Tibial nerve (tissue), 4 donors: ENCODE measurements around the gene KLHL40. TPM values are rescaled to one million over a fixed set of nuclear protein-coding genes. Genes with fewer than 3 reads are reported as not detected.

Experiments used
- DNase-seq, 2 donors: peaks; one replicate each; pipeline ENCODE4 v3.0.0-alpha.2; 2019; ENCODE audit warnings: low spot score in 2 of 2
- H3K27ac ChIP-seq, 4 donors: fragments of 200-600 bp; sonication (generic) in 3 of 4; one replicate each; pipeline ENCODE4 v1.5.1; 2017 to 2019; ENCODE audit warnings: mild to moderate bottlenecking in 1 of 4
- H3K27me3 ChIP-seq, 2 donors: fragments of 200-600 bp; sonication (generic) in 1 of 2; one replicate each; pipeline versions ENCODE4 v1.5.1 to v1.6.0; 2017 to 2019
- H3K36me3 ChIP-seq, 3 donors: fragments of 200-600 bp; sonication (generic); one replicate each; pipeline ENCODE4 v1.5.1; 2018 to 2019
- H3K4me1 ChIP-seq, 4 donors: fragments of 200-600 bp; sonication (generic) in 3 of 4; one replicate each; pipeline ENCODE4 v1.5.1; 2017 to 2019
- H3K4me3 ChIP-seq, 4 donors: fragments of 200-600 bp; sonication (generic) in 3 of 4; one replicate each; pipeline ENCODE4 v1.5.1; 2017 to 2019; ENCODE audit warnings: mild to moderate bottlenecking in 1 of 4, moderate library complexity in 1 of 4
- H3K9me3 ChIP-seq, 4 donors: fragments of 200-600 bp; sonication (generic) in 3 of 4; one replicate each; pipeline ENCODE4 v1.5.1; 2017 to 2019
- EP300 ChIP-seq, 2 donors: sonication (generic); formaldehyde crosslinking; IDR thresholded peaks; one replicate each; pipeline ENCODE4 v1.6.1; 2017; ENCODE audit warnings: antibody characterized with exemption in 2 of 2, mild to moderate bottlenecking in 1 of 2
- POLR2A ChIP-seq, 2 donors: fragments of 450-650 bp; IDR thresholded peaks; one replicate each; pipeline ENCODE4 v1.6.1; 2017; ENCODE audit warnings: antibody characterized with exemption in 2 of 2, mild to moderate bottlenecking in 2 of 2, moderate library complexity in 2 of 2
- WGBS, 2 donors: methylation state at CpG; one replicate each; pipeline ENCODE4 v1.1.5; 2018; 5-methylcytosine and 5-hydroxymethylcytosine counted together
- total RNA-seq, 4 donors: library from RNA; depleted of rRNA; stranded (reverse); fragments of >200 nt; gene quantifications; one replicate each; pipeline ENCODE4 v1.1.0, GENCODE V29; 2016
- TF ChIP-seq, protein P1 (sequence below), 5 experiments: fragments of 200-600 bp in 3 of 5; fragments of 450-650 bp in 2 of 5; sonication (generic) in 3 of 5; IDR thresholded peaks; one replicate each; pipeline ENCODE4 v1.5.1; 2016 to 2019; ENCODE audit warnings: antibody characterized with exemption in 5 of 5, mild to moderate bottlenecking in 3 of 5, moderate library complexity in 2 of 5

KLHL40 gene
- total RNA-seq, 4 donors from 2014 or later = 0.42 TPM; not detected in 3

DNA sequence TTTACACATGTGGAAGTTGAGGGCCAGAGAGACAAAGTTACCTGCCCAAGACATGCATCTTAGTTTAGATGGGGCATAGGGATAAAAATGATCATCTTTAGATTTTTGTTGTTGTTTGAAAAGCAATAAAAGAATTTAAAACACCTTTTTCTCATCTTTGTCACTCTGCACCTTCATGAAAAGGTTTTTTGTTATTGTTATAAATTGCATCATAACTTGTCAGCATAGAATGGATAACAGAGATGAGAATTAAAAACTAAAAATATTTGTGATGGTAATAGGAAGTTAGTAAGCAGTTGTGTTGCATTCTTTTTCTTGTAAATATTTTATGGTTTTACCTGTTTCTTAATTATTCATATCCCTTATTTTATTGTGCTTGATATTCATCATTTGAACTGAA lies 45.2 kb upstream of the KLHL40 start:
- TF ChIP-seq, protein P1, sequence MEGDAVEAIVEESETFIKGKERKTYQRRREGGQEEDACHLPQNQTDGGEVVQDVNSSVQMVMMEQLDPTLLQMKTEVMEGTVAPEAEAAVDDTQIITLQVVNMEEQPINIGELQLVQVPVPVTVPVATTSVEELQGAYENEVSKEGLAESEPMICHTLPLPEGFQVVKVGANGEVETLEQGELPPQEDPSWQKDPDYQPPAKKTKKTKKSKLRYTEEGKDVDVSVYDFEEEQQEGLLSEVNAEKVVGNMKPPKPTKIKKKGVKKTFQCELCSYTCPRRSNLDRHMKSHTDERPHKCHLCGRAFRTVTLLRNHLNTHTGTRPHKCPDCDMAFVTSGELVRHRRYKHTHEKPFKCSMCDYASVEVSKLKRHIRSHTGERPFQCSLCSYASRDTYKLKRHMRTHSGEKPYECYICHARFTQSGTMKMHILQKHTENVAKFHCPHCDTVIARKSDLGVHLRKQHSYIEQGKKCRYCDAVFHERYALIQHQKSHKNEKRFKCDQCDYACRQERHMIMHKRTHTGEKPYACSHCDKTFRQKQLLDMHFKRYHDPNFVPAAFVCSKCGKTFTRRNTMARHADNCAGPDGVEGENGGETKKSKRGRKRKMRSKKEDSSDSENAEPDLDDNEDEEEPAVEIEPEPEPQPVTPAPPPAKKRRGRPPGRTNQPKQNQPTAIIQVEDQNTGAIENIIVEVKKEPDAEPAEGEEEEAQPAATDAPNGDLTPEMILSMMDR (IDR thresholded peaks at IDR 0.05) = no peak
- TF ChIP-seq POLR2A (IDR thresholded peaks at IDR 0.05) (no peak), EP300 (IDR thresholded peaks at IDR 0.05) (no peak)
- Histone ChIP-seq H3K4me1 (peaks cover 0 to 11% (median 0%) of the 10 kb centered on the region in 4 donors), H3K27ac (no peak overlapping the region), H3K27me3 (no peaks in the 10 kb centered on the region), H3K4me3 (no peak overlapping the region), H3K36me3 (peaks cover 0 to 95% (median 27%) of the 10 kb centered on the region in 3 donors), H3K9me3 (no peaks in the 10 kb centered on the region)
- no peak for DNase-seq

DNA sequence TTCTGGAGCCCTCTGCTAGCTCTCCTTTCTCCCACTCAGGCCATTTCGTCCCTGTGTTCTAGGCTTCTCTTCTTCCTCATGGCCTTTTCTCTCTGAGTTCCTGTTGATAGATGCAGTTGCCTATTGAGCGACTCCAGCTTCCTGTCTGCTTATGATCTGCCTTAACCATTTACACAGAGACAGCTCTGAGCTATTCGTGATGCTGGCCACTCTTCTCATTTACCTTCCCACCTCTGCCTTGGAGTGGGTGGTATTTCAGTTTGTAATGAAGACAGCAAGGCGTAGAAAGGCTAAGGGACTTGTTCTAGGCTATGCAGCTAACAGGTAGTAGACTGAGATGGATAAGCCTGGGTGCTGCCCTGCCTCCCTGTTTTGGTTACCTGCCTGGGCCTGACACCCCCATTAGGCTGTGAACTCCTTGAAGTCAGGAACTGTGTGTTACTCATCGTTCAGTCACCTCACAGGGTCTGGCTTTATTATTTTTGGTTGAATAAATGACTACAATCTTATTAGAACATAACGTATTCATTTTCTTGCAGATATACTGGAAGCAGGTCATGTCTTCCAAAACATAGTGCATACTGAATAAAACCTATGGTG lies 44.5 kb upstream of the KLHL40 start:
- no peak overlapping the region for H3K27ac ChIP-seq
- H3K4me3 ChIP-seq = no peak overlapping the region
- 71 to 92% methylated on average over 6 of the region's 6 CpGs for WGBS, 2 donors
- TF ChIP-seq POLR2A (IDR thresholded peaks at IDR 0.05) (no peak), EP300 (IDR thresholded peaks at IDR 0.05) (no peak)
- TF ChIP-seq, protein P1 (IDR thresholded peaks at IDR 0.05) = no peak
- H3K36me3 ChIP-seq = peaks cover 0 to 95% (median 22%) of the 10 kb centered on the region in 3 donors
- no peak for DNase-seq
- H3K9me3 ChIP-seq = no peaks in the 10 kb centered on the region
- H3K27me3 ChIP-seq = no peaks in the 10 kb centered on the region
- peaks cover 0 to 11% (median 0%) of the 10 kb centered on the region in 4 donors for H3K4me1 ChIP-seq

DNA sequence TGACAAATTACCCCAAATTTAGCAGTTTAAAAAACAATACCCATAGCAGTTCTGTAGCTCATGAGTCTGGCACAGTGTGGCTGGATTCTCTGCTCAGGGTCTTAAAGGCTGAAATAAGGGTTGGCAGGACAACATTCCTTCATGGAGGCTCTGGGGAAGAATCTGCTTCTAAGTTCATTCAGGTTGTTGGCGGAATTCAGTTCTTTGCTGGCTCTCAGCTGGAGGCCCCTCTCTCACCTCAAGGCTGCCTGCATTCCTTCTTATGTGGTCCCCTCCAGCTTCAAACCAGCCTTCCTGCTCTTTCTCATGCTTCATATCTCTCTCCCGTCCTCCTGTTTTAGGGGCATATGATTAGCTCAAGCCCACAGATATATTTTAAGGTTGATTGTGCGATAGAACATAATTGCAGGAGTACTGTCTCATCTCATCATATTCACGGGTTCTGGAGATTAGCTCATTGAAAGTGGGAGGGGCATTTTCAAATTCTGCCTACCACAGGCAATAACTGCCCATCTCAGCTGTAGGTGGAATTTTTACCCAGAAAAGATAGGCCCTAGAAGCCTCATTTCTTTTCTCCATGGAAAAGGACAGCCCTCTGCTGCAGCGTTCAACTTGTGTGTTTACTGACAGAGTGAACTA lies 37.4 kb upstream of the KLHL40 start:
- Histone ChIP-seq H3K27me3 (no peaks in the 10 kb centered on the region), H3K4me1 (peaks cover 0 to 55% (median 21%) of the 10 kb centered on the region in 4 donors), H3K4me3 (no peak overlapping the region), H3K27ac (peak overlapping the region; percentile 0 to 96 (median 58)), H3K36me3 (peaks cover 0 to 60% (median 6%) of the 10 kb centered on the region in 3 donors), H3K9me3 (no peaks in the 10 kb centered on the region)
- TF ChIP-seq EP300 (IDR thresholded peaks at IDR 0.05) = no peak
- no peak for TF ChIP-seq POLR2A (IDR thresholded peaks at IDR 0.05)
- TF ChIP-seq, protein P1 (IDR thresholded peaks at IDR 0.05) = no peak
- WGBS, 2 donors = 68 to 76% methylated on average over 5 of the region's 5 CpGs
- DNase-seq = no peak

DNA sequence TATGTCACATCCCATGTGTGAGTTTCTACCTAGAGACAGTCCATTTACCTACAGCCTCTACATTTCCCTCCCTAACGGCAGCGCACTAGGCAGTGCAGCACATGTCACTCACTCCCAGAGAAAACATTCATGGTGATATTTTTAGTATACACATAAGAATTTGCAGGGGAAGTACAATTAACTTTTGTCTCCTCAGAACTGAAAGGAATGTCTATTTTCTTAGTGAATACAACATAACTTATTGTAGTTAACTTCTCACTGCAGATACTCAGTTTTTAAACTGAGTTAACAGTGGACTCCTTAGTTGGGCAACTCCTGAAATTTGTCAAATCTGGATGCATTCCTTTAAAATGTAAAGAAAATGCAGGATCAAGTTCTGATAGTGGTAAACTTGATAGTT lies 36.3 kb upstream of the KLHL40 start:
- WGBS, 2 donors = 38 to 43% methylated on average over 2 of the region's 2 CpGs
- Histone ChIP-seq H3K36me3 (peaks cover 0 to 49% (median 4%) of the 10 kb centered on the region in 3 donors), H3K4me1 (peaks cover 0 to 63% (median 26%) of the 10 kb centered on the region in 4 donors), H3K27ac (peak overlapping the region; percentile 20 to 96 (median 75)), H3K4me3 (no peak overlapping the region), H3K27me3 (no peaks in the 10 kb centered on the region), H3K9me3 (no peaks in the 10 kb centered on the region)
- TF ChIP-seq, protein P1 (IDR thresholded peaks at IDR 0.05) = no peak
- TF ChIP-seq EP300 (IDR thresholded peaks at IDR 0.05) = peak in 1 of 2 donors; percentile 21
- no peak for DNase-seq

DNA sequence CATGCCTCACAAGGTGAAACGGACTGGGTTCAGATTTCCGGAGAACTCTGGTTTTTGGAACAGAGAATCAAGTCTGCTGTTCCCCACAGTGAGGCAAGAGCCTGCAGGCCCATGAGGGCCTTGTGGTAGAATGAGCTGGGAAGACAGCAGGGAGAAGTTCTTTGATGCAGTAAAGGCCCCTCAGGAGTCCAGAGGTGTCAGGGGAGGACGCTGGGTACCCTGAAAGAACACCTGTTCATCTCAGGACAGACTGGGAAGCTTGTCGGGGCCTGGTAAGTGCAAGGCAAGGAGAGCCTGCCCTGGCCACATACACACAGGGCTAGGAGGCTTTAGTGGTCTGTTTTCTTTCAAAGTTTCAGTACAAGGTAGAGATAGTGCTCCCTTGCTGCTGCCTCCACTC lies 35.6 kb upstream of the KLHL40 start:
- Histone ChIP-seq H3K36me3 (peaks cover 0 to 42% (median 2%) of the 10 kb centered on the region in 3 donors), H3K9me3 (no peaks in the 10 kb centered on the region), H3K4me3 (no peak overlapping the region), H3K27ac (peak overlapping the region; percentile 39 to 96 (median 75)), H3K4me1 (peaks cover 0 to 64% (median 26%) of the 10 kb centered on the region in 4 donors), H3K27me3 (no peaks in the 10 kb centered on the region)
- 81 to 84% methylated on average over 4 of the region's 4 CpGs for WGBS, 2 donors
- DNase-seq = no peak
- no peak for TF ChIP-seq POLR2A (IDR thresholded peaks at IDR 0.05)
- TF ChIP-seq, protein P1 (IDR thresholded peaks at IDR 0.05) = no peak
- no peak for TF ChIP-seq EP300 (IDR thresholded peaks at IDR 0.05)
